Keratinocyte (primary cell): ENCODE data around the gene PRKCA.

Experiments
- CTCF ChIP-seq, 3 experiments: IDR thresholded peaks in 1 of 3; conservative IDR thresholded peaks in 1 of 3; optimal IDR thresholded peaks in 1 of 3; 2 replicates in 2 of 3; 3 replicates in 1 of 3; pipeline versions ENCODE3 to v1.5.1; 2011; ENCODE audit warnings: low read length in 3 of 3, mild to moderate bottlenecking in 3 of 3, moderate library complexity in 2 of 3, control low read depth in 1 of 3, inconsistent platforms in 1 of 3; ENCODE audit not compliant: insufficient read depth in 2 of 3; ENCODE audit errors: extremely low read depth in 1 of 3
- EZH2 ChIP-seq: IDR thresholded peaks from one replicate; pipeline ENCODE4 v1.6.1; 2012; ENCODE audit warnings: inconsistent platforms, mild to moderate bottlenecking, low read length, moderate library complexity

GRCh38 chr17:66381701-66382362 is 79.4 kb downstream of the PRKCA start:
- no peak for TF ChIP-seq CTCF (optimal IDR thresholded peaks at IDR 0.05 in 1 of 3, IDR thresholded peaks at IDR 0.05 in 1 of 3, conservative IDR thresholded peaks at IDR 0.05 in 1 of 3; ENCODE audit: extremely low read depth in 1 of 3, insufficient read depth in 2 of 3, low read length in 3 of 3)
- TF ChIP-seq EZH2, result no peak
